Gastrocnemius medialis (tissue), 4 donors: ENCODE results near the gene KLHDC7B. TPM values are rescaled to one million over a fixed set of nuclear protein-coding genes. Genes with fewer than 3 reads are reported as not detected.

ENCODE experiments used
- ATAC-seq, 2 donors: fragments of 150-250 bp; one replicate each; pipeline ENCODE4 v1.9.1; 2016
- DNase-seq, 2 donors: peaks; one replicate each; pipeline ENCODE4 v3.0.0-alpha.2; 2019
- H3K27ac ChIP-seq, 4 donors: fragments of 200-600 bp; sonication (generic); 1 replicate in 1 of 4; 2 replicates in 3 of 4; pipeline ENCODE4 v1.5.1; 2016 to 2018; ENCODE audit warnings: mild to moderate bottlenecking in 2 of 4, moderate library complexity in 1 of 4
- H3K27me3 ChIP-seq, 3 donors: fragments of 200-600 bp; sonication (generic) in 2 of 3; 1 replicate in 1 of 3; 2 replicates in 2 of 3; pipeline versions ENCODE4 v1.5.1 to v1.6.0; 2016 to 2019; ENCODE audit warnings: mild to moderate bottlenecking in 1 of 3, moderate library complexity in 1 of 3
- H3K36me3 ChIP-seq, 2 donors: fragments of 200-600 bp; sonication (generic) in 1 of 2; one replicate each; pipeline ENCODE4 v1.5.1; 2017 to 2018
- H3K4me1 ChIP-seq, 2 donors: fragments of 200-600 bp; sonication (generic) in 1 of 2; one replicate each; pipeline ENCODE4 v1.5.1; 2016 to 2017; ENCODE audit warnings: mild to moderate bottlenecking in 2 of 2
- H3K4me3 ChIP-seq, 4 donors: fragments of 200-600 bp; sonication (generic) in 3 of 4; 1 replicate in 1 of 4; 2 replicates in 3 of 4; pipeline ENCODE4 v1.5.1; 2016 to 2019; ENCODE audit warnings: mild to moderate bottlenecking in 2 of 4
- H3K9me3 ChIP-seq, 3 donors: fragments of 200-600 bp; sonication (generic) in 2 of 3; 1 replicate in 1 of 3; 2 replicates in 2 of 3; pipeline ENCODE4 v1.5.1; 2016 to 2019
- CTCF ChIP-seq, 5 experiments: fragments of 450-650 bp in 3 of 5; fragments of 200-600 bp in 2 of 5; sonication (generic) in 2 of 5; IDR thresholded peaks in 4 of 5; conservative IDR thresholded peaks in 1 of 5; 1 replicate in 4 of 5; 2 replicates in 1 of 5; pipeline ENCODE4 v1.5.1; 2016 to 2019; ENCODE audit warnings: antibody characterized with exemption in 5 of 5, mild to moderate bottlenecking in 3 of 5, moderate library complexity in 3 of 5
- POLR2A ChIP-seq, 2 donors: fragments of 450-650 bp; IDR thresholded peaks; one replicate each; pipeline ENCODE4 v1.6.1; 2017; ENCODE audit warnings: antibody characterized with exemption in 2 of 2, mild to moderate bottlenecking in 2 of 2, moderate library complexity in 2 of 2
- in situ Hi-C, 4 donors: fragments of 200-750 bp; cut with MboI; loops; one replicate each; pipeline versions ENCODE4 v1.15.0 to v1.8.0; 2017; ENCODE audit warnings: low sequenced_read_pairs in 4 of 4
- intact Hi-C: fragments of 100-400 bp; cut with DNase I; formaldehyde crosslinking; loops from one replicate; pipeline ENCODE4 v1.15.1; 2023; ENCODE audit warnings: low total_unique reads
- total RNA-seq, 4 donors: library from RNA; depleted of rRNA; stranded (reverse); fragments of >200 nt; gene quantifications; one replicate each; pipeline versions ENCODE4 v1.1.0 to v1.2.3, GENCODE V29; 2016

The KLHDC7B gene
- total RNA-seq, 4 donors from 2014 or later = not detected

DNA sequence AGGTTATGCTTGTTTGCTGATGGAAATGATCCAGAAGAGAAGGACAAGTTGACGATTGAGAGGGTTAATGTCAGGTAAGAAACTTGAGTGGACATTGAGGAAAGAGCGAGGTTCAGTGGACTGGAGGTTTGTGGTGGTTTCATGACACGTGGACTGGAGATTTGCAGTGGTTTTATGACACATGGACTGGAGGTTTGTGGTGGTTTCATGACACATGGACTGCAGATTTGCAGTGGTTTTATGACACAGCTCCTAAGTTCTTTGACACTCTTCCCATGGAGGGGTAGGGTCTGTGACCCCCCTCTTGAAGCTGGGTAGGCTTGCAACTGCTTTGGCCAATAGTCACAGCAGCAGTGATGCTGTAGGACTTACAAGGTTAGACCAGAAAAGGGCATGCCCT lies 49.5 kb downstream of the KLHDC7B start:
- ATAC-seq = no peak
- H3K4me1 ChIP-seq = no peaks in the 10 kb centered on the region
- no peaks in the 10 kb centered on the region for H3K36me3 ChIP-seq
- H3K4me3 ChIP-seq = no peak overlapping the region
- H3K27me3 ChIP-seq = peaks cover 7 to 15% (median 11%) of the 10 kb centered on the region in 3 donors
- intact Hi-C loops (no loop called here), in situ Hi-C loops (no loop called here)
- no peaks in the 10 kb centered on the region for H3K9me3 ChIP-seq
- TF ChIP-seq CTCF (IDR thresholded peaks at IDR 0.05 in 4 of 5, conservative IDR thresholded peaks at IDR 0.05 in 1 of 5) (no peak), POLR2A (IDR thresholded peaks at IDR 0.05) (no peak)
- H3K27ac ChIP-seq = no peak overlapping the region
- DNase-seq = no peak

GRCh38 chr22:50597097-50597496 lies 51.4 kb downstream of the KLHDC7B start:
- ATAC-seq (no peak), DNase-seq (no peak)
- intact Hi-C loops (no loop called here), in situ Hi-C loops (no loop called here)
- Histone ChIP-seq H3K4me1 (no peaks in the 10 kb centered on the region), H3K9me3 (no peaks in the 10 kb centered on the region), H3K27me3 (peaks cover 12 to 25% (median 24%) of the 10 kb centered on the region in 3 donors), H3K4me3 (no peak overlapping the region), H3K36me3 (no peaks in the 10 kb centered on the region), H3K27ac (no peak overlapping the region)
- TF ChIP-seq CTCF (IDR thresholded peaks at IDR 0.05 in 4 of 5, conservative IDR thresholded peaks at IDR 0.05 in 1 of 5) (no peak), POLR2A (IDR thresholded peaks at IDR 0.05) (no peak)

- Histone ChIP-seq H3K27me3 (peaks cover 25 to 49% (median 45%) of the 10 kb centered on the region in 3 donors), H3K4me1 (no peaks in the 10 kb centered on the region), H3K9me3 (no peaks in the 10 kb centered on the region), H3K27ac (no peak overlapping the region), H3K4me3 (peak overlapping the region in 2 of 4 donors; percentile 28 to 35), H3K36me3 (no peaks in the 10 kb centered on the region)
- no peak for DNase-seq
- ATAC-seq = peak in 1 of 2 donors; percentile 46
- no peak for TF ChIP-seq CTCF (IDR thresholded peaks at IDR 0.05 in 4 of 5, conservative IDR thresholded peaks at IDR 0.05 in 1 of 5)
- no peak for TF ChIP-seq POLR2A (IDR thresholded peaks at IDR 0.05)
- intact Hi-C loops (no loop called here), in situ Hi-C loops (no loop called here)
These were observed 54.2 kb downstream of the KLHDC7B start for GRCh38 chr22:50599816-50600455.

DNA sequence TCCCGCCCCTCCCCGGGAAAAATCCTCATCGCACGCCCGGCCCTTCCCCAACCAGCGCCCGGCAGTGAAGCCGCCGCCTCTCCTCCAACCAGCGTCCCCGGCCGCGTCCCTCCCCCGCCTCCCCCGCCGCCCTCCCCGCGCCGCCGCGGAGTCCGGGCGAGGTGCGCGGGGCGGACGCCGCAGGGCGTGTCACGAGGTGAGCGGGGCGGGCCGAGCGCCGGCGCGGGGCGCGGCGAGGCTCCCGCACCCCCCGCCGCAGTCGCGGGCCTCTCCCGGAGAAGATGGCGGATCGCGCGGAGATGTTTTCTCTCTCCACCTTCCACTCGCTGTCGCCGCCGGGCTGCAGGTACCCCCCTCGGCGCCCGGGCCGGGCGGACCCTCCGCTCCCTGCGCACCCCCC lies 54.8 kb downstream of the KLHDC7B start, which contains the start of gene MAPK8IP2:
MAPK8IP2 (plus strand) TSS at position 256 of the 400 bp plus-strand sequence; CDS start at position 282, 26 bp downstream.
- TF ChIP-seq POLR2A (IDR thresholded peaks at IDR 0.05) (no peak), CTCF (IDR thresholded peaks at IDR 0.05 in 4 of 5, conservative IDR thresholded peaks at IDR 0.05 in 1 of 5) (no peak)
- H3K36me3 ChIP-seq = no peaks in the 10 kb centered on the region
- ATAC-seq (no peak), DNase-seq (no peak)
- intact Hi-C loops (no loop called here), in situ Hi-C loops (no loop called here)
- no peak within 1 kb of the TSS for H3K27ac ChIP-seq
- no peaks in the 10 kb centered on the region for H3K9me3 ChIP-seq
- H3K27me3 ChIP-seq = peaks cover 25 to 55% (median 45%) of the 10 kb centered on the region in 3 donors
- no peaks in the 10 kb centered on the region for H3K4me1 ChIP-seq
- H3K4me3 ChIP-seq = peak within 1 kb of the TSS in 3 of 4 donors; percentile 28 to 35 (median 30)

Other genes with a start within 250 kb of the KLHDC7B start
- gene PLXNB2, start 238.3 kb upstream of the KLHDC7B start, total RNA-seq = 10 to 100 TPM in 1 of 4 donors, 1 to 10 TPM in 3; 8.0 to 11.8 (median 9.0) TPM
- under 1 TPM in 3 of 4 donors, not detected in 1; 0.55 to 0.84 (median 0.68) TPM for gene DENND6B, start 218.9 kb upstream of the KLHDC7B start, total RNA-seq
- 10 to 100 TPM; 55.7 to 96.2 (median 74.1) TPM for gene PPP6R2, start 202.6 kb upstream of the KLHDC7B start, total RNA-seq
- 100 to 1,000 TPM in 3 of 4 donors, 10 to 100 TPM in 1; 50.5 to 116 (median 107) TPM for gene SBF1, start 70.9 kb upstream of the KLHDC7B start, total RNA-seq
- gene ADM2, start 64.4 kb upstream of the KLHDC7B start, total RNA-seq = under 1 TPM in 1 of 4 donors, not detected in 3; 0.53 TPM
- not detected for gene MIOX, start 59.0 kb upstream of the KLHDC7B start, total RNA-seq
- gene LMF2, start 38.2 kb upstream of the KLHDC7B start, total RNA-seq = 10 to 100 TPM; 19.7 to 39.4 (median 26.9) TPM
- 10 to 100 TPM; 19.0 to 29.3 (median 23.4) TPM for gene NCAPH2, start 37.7 kb upstream of the KLHDC7B start, total RNA-seq
- 1 to 10 TPM in 2 of 4 donors, not detected in 2; 1.0 to 2.3 TPM for gene SCO2, start 20.3 kb upstream of the KLHDC7B start, total RNA-seq
- 10 to 100 TPM in 3 of 4 donors, 1 to 10 TPM in 1; 8.8 to 15.8 (median 11.8) TPM for gene TYMP, start 15.9 kb upstream of the KLHDC7B start, total RNA-seq
- not detected for gene SYCE3, start 17.0 kb downstream of the KLHDC7B start, total RNA-seq
- gene CPT1B, start 32.5 kb downstream of the KLHDC7B start, total RNA-seq = 100 to 1,000 TPM in 1 of 4 donors, 10 to 100 TPM in 3; 53.4 to 134 (median 63.7) TPM
- gene CHKB, start 37.0 kb downstream of the KLHDC7B start, total RNA-seq = 10 to 100 TPM; 10.8 to 39.7 (median 24.4) TPM
- gene MAPK8IP2, start 54.9 kb downstream of the KLHDC7B start, total RNA-seq = under 1 TPM; 0.39 to 0.85 (median 0.47) TPM
- gene ARSA, start 82.3 kb downstream of the KLHDC7B start, total RNA-seq = 10 to 100 TPM in 2 of 4 donors, 1 to 10 TPM in 2; 8.8 to 17.8 (median 10.2) TPM
- gene SHANK3, start 126.9 kb downstream of the KLHDC7B start, total RNA-seq = 1 to 10 TPM; 3.8 to 9.8 (median 5.1) TPM
- not detected for gene ACR, start 192.3 kb downstream of the KLHDC7B start, total RNA-seq
- 1 to 10 TPM; 1.0 to 8.2 (median 1.7) TPM for gene RABL2B, start 237.7 kb downstream of the KLHDC7B start, total RNA-seq